HepG2 (cell line): ENCODE measurements around the gene NCOA5. TPM values are rescaled to one million over a fixed set of nuclear protein-coding genes. Genes with fewer than 3 reads are reported as not detected.

Experiments used
- EHMT2 ChIP-seq: fragments of 200-600 bp; sonication (generic); IDR thresholded peaks from 2 replicates; pipeline ENCODE4 v1.7.0; 2017; ENCODE audit warnings: antibody characterized with exemption, low read depth, low read length, borderline replicate concordance
- ETV6 ChIP-seq: sonication (generic); formaldehyde crosslinking; conservative IDR thresholded peaks from 2 replicates; pipeline ENCODE4 v1.4.0; 2020; ENCODE audit warnings: missing genetic modification reagents
- MEIS2 ChIP-seq: sonication (generic); formaldehyde crosslinking; IDR thresholded peaks from 2 replicates; pipeline ENCODE4 v1.9.0; 2021; ENCODE audit warnings: mild to moderate bottlenecking, missing genetic modification reagents
- TEAD3 ChIP-seq: optimal IDR thresholded peaks from 2 replicates; pipeline ENCODE3; 2016; ENCODE audit warnings: borderline replicate concordance
- ZNF737 ChIP-seq: sonication (generic); formaldehyde crosslinking; IDR thresholded peaks from 2 replicates; pipeline ENCODE4 v1.5.0; 2020; ENCODE audit warnings: missing genetic modification reagents, mild to moderate bottlenecking, borderline replicate concordance
- ZNF790 ChIP-seq: sonication (generic); formaldehyde crosslinking; IDR thresholded peaks from 2 replicates; pipeline ENCODE4 v1.8.0; 2022; ENCODE audit warnings: missing genetic modification reagents, mild to moderate bottlenecking, borderline replicate concordance
- polyA plus RNA-seq, 8 experiments: library from polyadenylated mRNA; depleted of rRNA in 3 of 8; stranded (reverse) in 7 of 8; unstranded in 1 of 8; fragments of >200 nt; fragmentation: Illumina TruSeq in 4 of 8; extraction: Trizol in 4 of 8; gene quantifications; 2 replicates each; pipeline versions ENCODE4 v1.2.1 to v1.2.3, GENCODE V29; 2011 to 2016; ENCODE audit warnings: low read depth in 4 of 8, missing spikeins in 1 of 8, mixed read lengths in 1 of 8; ENCODE audit not compliant: insufficient read depth in 1 of 8
- total RNA-seq, 5 experiments: library from RNA; depleted of rRNA; stranded (reverse); fragments of >200 nt; fragmentation: Illumina TruSeq; extraction: Trizol; gene quantifications; 2 replicates each; pipeline ENCODE4 v1.2.3, GENCODE V29; 2016; ENCODE audit warnings: low read depth in 1 of 5
- TF ChIP-seq, protein P1 (sequence below): IDR thresholded peaks from 2 replicates; pipeline ENCODE4 v1.6.1; 2016; ENCODE audit warnings: missing compliant biosample characterization, missing genetic modification reagents, borderline replicate concordance
- TF ChIP-seq, protein P2 (sequence below): sonication (generic); formaldehyde crosslinking; IDR thresholded peaks from 2 replicates; pipeline ENCODE4 v1.4.0; 2020; ENCODE audit warnings: mild to moderate bottlenecking, missing genetic modification reagents
- TF ChIP-seq, protein P3 (sequence below): sonication (generic); formaldehyde crosslinking; IDR thresholded peaks from 2 replicates; pipeline ENCODE4 v1.5.1; 2020; ENCODE audit warnings: mild to moderate bottlenecking, missing genetic modification reagents, moderate library complexity
- TF ChIP-seq, protein P4 (sequence below): IDR thresholded peaks from 2 replicates; pipeline ENCODE4 v1.6.1; 2018; ENCODE audit warnings: missing genetic modification reagents, mild to moderate bottlenecking, missing compliant biosample characterization

Gene NCOA5
- total and polyA plus RNA-seq, 2 of the 13 experiments (the other 11 are each of a cell fraction or from before 2014, with no cell fraction given), result 16.5 to 28.4 TPM

DNA sequence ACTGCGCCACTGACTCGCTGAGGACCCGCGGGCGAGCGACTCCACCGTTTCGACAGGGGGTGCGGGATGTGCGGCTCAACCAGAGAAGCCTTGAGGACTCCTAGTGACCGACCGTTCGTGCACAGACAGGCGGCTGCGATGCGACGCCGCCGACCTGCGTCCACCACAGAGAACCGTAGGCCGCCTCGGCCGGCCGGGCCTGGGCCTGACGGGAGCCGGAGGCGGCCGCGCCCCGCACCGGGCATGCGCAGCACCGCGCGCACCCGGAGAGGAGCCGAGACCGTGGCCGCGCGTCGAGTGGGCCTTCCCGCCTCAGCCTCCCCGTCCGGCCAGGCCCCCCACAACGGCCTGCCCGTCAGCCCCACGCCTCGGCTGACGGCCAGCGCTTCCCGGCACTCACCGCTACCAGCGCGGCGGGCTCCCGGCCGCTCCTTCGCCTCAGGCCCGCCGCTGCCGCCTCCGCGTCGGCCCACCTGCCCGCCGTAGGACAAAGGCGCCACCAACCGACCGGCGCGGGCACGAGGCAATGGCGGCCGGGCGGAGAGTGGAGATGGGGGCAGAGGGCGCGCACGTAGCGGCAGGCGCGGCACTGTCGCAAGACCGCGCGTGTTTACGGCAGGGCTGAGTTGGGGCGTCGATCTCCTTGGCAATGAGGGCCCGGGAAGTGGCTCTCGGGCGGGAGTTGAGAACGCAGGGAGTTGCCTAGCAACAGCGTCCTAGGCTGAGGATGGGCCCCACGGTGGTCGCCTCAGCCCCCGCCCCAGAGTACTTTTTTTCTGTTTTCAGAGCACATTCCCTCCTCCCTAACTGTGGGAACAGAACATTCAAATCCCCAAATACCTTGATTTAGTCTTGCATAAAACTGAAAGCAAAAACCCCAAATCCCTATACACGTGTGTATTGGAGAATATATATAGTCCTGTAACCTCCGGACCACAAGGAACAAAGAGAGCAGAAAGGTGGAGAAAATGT lies at the start of gene NCOA5 (continued):
- TF ChIP-seq, protein P1, sequence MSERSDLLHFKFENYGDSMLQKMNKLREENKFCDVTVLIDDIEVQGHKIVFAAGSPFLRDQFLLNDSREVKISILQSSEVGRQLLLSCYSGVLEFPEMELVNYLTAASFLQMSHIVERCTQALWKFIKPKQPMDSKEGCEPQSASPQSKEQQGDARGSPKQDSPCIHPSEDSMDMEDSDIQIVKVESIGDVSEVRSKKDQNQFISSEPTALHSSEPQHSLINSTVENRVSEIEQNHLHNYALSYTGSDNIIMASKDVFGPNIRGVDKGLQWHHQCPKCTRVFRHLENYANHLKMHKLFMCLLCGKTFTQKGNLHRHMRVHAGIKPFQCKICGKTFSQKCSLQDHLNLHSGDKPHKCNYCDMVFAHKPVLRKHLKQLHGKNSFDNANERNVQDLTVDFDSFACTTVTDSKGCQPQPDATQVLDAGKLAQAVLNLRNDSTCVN, result no peak; the same call in none of the 2 replicates
- peak; percentile 89 for TF ChIP-seq MEIS2 (CRISPR knock-in tag)
- TF ChIP-seq ZNF737 (CRISPR knock-in tag), result no peak
- TF ChIP-seq, protein P2, sequence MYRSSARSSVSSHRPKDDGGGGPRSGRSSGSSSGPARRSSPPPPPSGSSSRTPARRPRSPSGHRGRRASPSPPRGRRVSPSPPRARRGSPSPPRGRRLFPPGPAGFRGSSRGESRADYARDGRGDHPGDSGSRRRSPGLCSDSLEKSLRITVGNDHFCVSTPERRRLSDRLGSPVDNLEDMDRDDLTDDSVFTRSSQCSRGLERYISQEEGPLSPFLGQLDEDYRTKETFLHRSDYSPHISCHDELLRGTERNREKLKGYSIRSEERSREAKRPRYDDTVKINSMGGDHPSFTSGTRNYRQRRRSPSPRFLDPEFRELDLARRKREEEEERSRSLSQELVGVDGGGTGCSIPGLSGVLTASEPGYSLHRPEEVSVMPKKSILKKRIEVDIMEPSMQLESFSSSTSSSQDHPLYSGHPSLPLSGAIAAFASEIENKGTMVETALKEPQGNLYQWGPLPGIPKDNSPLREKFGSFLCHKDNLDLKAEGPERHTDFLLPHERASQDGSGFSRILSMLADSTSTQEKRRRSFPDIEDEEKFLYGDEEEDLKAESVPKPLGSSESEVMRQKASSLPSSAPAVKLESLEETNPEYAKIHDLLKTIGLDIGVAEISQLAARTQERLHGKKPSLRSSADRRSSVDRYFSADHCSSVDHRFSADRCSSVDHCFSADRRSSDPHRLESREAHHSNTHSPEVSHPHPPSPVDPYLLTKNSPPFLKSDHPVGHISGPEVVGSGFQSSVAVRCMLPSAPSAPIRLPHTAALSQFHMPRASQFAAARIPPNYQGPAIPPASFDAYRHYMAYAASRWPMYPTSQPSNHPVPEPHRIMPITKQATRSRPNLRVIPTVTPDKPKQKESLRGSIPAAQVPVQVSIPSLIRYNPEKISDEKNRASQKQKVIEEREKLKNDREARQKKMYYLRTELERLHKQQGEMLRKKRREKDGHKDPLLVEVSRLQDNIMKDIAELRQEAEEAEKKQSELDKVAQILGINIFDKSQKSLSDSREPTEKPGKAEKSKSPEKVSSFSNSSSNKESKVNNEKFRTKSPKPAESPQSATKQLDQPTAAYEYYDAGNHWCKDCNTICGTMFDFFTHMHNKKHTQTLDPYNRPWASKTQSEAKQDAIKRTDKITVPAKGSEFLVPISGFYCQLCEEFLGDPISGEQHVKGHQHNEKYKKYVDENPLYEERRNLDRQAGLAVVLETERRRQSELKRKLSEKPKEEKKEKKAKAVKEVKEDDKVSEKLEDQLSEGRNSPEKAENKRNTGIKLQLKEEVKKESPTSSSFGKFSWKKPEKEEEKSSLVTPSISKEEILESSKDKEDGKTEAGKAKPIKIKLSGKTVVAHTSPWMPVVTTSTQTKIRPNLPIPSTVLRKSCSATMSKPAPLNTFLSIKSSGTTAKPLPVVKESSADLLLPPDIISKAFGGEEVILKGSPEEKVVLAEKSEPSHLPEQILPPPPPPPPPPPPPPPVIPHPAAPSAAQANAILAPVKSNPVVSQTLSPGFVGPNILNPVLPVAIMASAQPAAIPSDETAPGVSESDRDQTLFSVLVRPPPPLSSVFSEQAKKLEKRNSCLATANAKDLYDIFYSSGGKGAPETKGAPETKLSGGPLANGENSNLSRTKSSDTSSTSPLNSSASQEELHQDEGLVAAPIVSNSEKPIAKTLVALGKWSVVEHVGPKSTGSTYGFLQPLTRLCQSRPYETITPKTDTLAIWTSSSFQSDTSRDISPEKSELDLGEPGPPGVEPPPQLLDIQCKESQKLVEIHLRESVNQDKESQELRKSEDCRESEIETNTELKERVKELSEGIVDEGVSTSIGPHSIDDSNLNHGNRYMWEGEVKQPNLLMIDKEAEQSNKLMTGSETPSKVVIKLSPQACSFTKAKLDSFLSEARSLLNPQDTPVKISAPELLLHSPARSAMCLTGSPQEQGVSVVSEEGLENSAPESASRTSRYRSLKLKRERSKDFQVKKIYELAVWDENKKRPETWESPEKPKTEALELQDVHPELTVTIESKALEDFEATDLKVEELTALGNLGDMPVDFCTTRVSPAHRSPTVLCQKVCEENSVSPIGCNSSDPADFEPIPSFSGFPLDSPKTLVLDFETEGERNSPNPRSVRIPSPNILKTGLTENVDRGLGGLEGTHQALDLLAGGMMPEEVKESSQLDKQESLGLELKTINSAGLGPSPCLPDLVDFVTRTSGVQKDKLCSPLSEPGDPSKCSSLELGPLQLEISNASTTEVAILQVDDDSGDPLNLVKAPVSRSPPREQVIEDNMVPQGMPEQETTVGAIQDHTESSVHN (CRISPR knock-in tag), result peak; percentile 37
- TF ChIP-seq ZNF790 (CRISPR knock-in tag), result no peak
- peak; percentile 96 for TF ChIP-seq ETV6 (CRISPR knock-in tag)
- TF ChIP-seq, protein P3, sequence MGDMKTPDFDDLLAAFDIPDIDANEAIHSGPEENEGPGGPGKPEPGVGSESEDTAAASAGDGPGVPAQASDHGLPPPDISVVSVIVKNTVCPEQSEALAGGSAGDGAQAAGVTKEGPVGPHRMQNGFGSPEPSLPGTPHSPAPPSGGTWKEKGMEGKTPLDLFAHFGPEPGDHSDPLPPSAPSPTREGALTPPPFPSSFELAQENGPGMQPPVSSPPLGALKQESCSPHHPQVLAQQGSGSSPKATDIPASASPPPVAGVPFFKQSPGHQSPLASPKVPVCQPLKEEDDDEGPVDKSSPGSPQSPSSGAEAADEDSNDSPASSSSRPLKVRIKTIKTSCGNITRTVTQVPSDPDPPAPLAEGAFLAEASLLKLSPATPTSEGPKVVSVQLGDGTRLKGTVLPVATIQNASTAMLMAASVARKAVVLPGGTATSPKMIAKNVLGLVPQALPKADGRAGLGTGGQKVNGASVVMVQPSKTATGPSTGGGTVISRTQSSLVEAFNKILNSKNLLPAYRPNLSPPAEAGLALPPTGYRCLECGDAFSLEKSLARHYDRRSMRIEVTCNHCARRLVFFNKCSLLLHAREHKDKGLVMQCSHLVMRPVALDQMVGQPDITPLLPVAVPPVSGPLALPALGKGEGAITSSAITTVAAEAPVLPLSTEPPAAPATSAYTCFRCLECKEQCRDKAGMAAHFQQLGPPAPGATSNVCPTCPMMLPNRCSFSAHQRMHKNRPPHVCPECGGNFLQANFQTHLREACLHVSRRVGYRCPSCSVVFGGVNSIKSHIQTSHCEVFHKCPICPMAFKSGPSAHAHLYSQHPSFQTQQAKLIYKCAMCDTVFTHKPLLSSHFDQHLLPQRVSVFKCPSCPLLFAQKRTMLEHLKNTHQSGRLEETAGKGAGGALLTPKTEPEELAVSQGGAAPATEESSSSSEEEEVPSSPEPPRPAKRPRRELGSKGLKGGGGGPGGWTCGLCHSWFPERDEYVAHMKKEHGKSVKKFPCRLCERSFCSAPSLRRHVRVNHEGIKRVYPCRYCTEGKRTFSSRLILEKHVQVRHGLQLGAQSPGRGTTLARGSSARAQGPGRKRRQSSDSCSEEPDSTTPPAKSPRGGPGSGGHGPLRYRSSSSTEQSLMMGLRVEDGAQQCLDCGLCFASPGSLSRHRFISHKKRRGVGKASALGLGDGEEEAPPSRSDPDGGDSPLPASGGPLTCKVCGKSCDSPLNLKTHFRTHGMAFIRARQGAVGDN (CRISPR knock-in tag), result peak; percentile 97
- TF ChIP-seq TEAD3 (CRISPR knock-in tag), result peak; percentile 88
- no peak for TF ChIP-seq EHMT2
- TF ChIP-seq, protein P4, sequence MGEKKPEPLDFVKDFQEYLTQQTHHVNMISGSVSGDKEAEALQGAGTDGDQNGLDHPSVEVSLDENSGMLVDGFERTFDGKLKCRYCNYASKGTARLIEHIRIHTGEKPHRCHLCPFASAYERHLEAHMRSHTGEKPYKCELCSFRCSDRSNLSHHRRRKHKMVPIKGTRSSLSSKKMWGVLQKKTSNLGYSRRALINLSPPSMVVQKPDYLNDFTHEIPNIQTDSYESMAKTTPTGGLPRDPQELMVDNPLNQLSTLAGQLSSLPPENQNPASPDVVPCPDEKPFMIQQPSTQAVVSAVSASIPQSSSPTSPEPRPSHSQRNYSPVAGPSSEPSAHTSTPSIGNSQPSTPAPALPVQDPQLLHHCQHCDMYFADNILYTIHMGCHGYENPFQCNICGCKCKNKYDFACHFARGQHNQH (CRISPR knock-in tag), result peak; percentile 98
